HCT116 (cell line): Measurements from ENCODE around the gene DEGS1.

Experiments
- CTCF ChIP-seq, 3 experiments: fragments of 200-600 bp in 1 of 3; sonication (generic) in 1 of 3; IDR thresholded peaks in 2 of 3; conservative IDR thresholded peaks in 1 of 3; 2 replicates each; pipeline ENCODE4 v1.5.1; 2012 to 2017; ENCODE audit warnings: low read depth in 2 of 3, low read length in 2 of 3, antibody characterized with exemption in 1 of 3, borderline replicate concordance in 1 of 3, control low read depth in 1 of 3, mild to moderate bottlenecking in 1 of 3, mixed read lengths in 1 of 3, mixed run types in 1 of 3, moderate library complexity in 1 of 3; ENCODE audit not compliant: insufficient read depth in 1 of 3
- EZH2phosphoT487 ChIP-seq: fragments of 200-600 bp; IDR thresholded peaks from 2 replicates; pipeline ENCODE4 v1.6.1; 2018; ENCODE audit warnings: antibody characterized with exemption, borderline replicate concordance
- POLR2AphosphoS5 ChIP-seq: IDR thresholded peaks from 2 replicates; pipeline ENCODE4 v1.6.1; 2011; ENCODE audit warnings: mild to moderate bottlenecking, low read depth, low read length, moderate library complexity
- TF ChIP-seq, protein P1 (sequence below): IDR thresholded peaks from 2 replicates; pipeline ENCODE4 v1.6.1; 2011; ENCODE audit warnings: mild to moderate bottlenecking, low read length, moderate library complexity; ENCODE audit not compliant: insufficient replicate concordance; ENCODE audit errors: extremely low read depth

GRCh38 chr1:224238756-224239155 is 55.7 kb downstream of the DEGS1 start:
- TF ChIP-seq CTCF (IDR thresholded peaks at IDR 0.05 in 2 of 3, conservative IDR thresholded peaks at IDR 0.05 in 1 of 3; ENCODE audit: borderline replicate concordance in 1 of 3, insufficient read depth in 1 of 3, low read depth in 2 of 3, low read length in 2 of 3) (no peak), EZH2phosphoT487 (no peak), POLR2AphosphoS5 (no peak)
- TF ChIP-seq, protein P1, sequence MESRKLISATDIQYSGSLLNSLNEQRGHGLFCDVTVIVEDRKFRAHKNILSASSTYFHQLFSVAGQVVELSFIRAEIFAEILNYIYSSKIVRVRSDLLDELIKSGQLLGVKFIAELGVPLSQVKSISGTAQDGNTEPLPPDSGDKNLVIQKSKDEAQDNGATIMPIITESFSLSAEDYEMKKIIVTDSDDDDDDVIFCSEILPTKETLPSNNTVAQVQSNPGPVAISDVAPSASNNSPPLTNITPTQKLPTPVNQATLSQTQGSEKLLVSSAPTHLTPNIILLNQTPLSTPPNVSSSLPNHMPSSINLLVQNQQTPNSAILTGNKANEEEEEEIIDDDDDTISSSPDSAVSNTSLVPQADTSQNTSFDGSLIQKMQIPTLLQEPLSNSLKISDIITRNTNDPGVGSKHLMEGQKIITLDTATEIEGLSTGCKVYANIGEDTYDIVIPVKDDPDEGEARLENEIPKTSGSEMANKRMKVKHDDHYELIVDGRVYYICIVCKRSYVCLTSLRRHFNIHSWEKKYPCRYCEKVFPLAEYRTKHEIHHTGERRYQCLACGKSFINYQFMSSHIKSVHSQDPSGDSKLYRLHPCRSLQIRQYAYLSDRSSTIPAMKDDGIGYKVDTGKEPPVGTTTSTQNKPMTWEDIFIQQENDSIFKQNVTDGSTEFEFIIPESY: no peak
